ENCODE results near the gene CMYA5.

DNA sequence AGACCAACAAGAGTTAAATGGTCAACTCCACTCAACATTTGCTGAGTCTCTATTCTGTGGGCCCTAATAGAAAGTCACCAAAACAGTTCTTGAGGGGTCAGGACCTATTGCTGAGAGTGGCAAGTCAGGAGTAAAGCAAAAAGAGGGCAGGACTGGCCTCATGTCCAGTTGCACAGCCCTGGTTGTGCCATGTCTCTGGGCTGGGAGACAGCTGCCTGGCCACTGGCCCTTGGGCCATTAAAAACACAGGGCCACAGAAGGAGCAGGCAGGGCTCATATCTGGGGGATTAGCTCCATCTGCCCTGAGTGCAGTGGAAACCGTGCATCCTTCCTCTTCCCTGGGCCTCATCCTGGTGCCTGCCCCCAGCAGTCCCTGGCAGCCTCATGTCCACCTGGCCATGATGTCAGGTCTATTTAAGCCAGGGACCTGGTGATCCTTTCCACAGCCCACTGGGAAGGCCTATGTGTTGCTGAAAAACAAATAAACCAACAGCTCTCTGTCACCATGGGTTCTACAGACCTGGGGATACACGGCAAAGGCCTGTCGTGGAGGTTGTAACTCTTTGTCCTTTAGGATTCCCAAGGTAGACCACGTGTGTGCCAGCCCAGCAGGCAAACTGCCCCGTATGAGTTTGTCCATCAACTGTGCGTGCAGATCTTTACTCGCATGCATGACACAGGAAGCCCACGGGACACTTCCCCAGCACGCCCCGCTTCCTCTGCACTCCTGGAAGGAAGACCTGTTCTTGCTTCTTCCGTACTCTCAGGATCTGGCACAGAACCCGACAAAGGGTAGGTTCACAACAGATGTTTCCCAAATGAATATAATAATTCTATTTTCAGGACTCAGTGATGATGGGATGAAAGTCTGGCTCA is 152.6 kb downstream of the CMYA5 start:
- TF ChIP-seq, protein P1, sequence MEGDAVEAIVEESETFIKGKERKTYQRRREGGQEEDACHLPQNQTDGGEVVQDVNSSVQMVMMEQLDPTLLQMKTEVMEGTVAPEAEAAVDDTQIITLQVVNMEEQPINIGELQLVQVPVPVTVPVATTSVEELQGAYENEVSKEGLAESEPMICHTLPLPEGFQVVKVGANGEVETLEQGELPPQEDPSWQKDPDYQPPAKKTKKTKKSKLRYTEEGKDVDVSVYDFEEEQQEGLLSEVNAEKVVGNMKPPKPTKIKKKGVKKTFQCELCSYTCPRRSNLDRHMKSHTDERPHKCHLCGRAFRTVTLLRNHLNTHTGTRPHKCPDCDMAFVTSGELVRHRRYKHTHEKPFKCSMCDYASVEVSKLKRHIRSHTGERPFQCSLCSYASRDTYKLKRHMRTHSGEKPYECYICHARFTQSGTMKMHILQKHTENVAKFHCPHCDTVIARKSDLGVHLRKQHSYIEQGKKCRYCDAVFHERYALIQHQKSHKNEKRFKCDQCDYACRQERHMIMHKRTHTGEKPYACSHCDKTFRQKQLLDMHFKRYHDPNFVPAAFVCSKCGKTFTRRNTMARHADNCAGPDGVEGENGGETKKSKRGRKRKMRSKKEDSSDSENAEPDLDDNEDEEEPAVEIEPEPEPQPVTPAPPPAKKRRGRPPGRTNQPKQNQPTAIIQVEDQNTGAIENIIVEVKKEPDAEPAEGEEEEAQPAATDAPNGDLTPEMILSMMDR (IDR thresholded peaks at IDR 0.05): no peak
- TF ChIP-seq POLR2A (IDR thresholded peaks at IDR 0.05): no peak

Measured in tibial nerve (tissue), 3 donors.